Psoas muscle (tissue), 8 donors: ENCODE data around the gene CACNA1B. TPM values are rescaled to one million over a fixed set of nuclear protein-coding genes. Genes with fewer than 3 reads are reported as not detected.
A peak's percentile ranks its signal among the peaks of the same experiment; 100 is the strongest.

Experiments
- ATAC-seq, 4 donors: fragments of 200-7000 bp; cut with Tn5 transposase; one replicate each; pipeline ENCODE4 v1.9.1; 2020; ENCODE audit warnings: moderate library complexity in 3 of 4, mild to moderate bottlenecking in 2 of 4
- DNase-seq, 2 donors: peaks; one replicate each; pipeline ENCODE4 v3.0.0-alpha.2; 2020
- H3K27ac ChIP-seq: fragments of 200-600 bp; one replicate; pipeline ENCODE4 v1.8.0; 2022
- H3K27me3 ChIP-seq, 3 donors: fragments of 200-600 bp in 1 of 3; one replicate each; pipeline versions ENCODE4 v1.6.1 to v1.8.0; 2013 to 2022; ENCODE audit warnings: low read length in 2 of 3, mild to moderate bottlenecking in 2 of 3, moderate library complexity in 1 of 3; ENCODE audit not compliant: insufficient read depth in 3 of 3
- H3K36me3 ChIP-seq, 2 donors: fragments of 200-600 bp in 1 of 2; one replicate each; pipeline versions ENCODE4 v1.6.1 to v1.8.0; 2013 to 2022; ENCODE audit warnings: low read depth in 1 of 2, mild to moderate bottlenecking in 1 of 2, moderate library complexity in 1 of 2; ENCODE audit not compliant: insufficient read depth in 1 of 2
- H3K4me1 ChIP-seq: fragments of 200-600 bp; one replicate; pipeline ENCODE4 v1.8.0; 2022
- H3K4me3 ChIP-seq: fragments of 200-600 bp; one replicate; pipeline ENCODE4 v1.8.0; 2022; ENCODE audit warnings: mild to moderate bottlenecking
- H3K9me3 ChIP-seq: fragments of 200-600 bp; one replicate; pipeline ENCODE4 v1.8.0; 2022
- CTCF ChIP-seq: fragments of 200-600 bp; IDR thresholded peaks from one replicate; pipeline ENCODE4 v1.8.0; 2022; ENCODE audit warnings: antibody characterized with exemption
- WGBS, 3 donors: extraction: QIAGEN DNeasy Blood & Tissue Kit; methylation state at CpG; one replicate each; pipeline versions ENCODE4 v1.1.6 to v1.1.7; 2013; 5-methylcytosine and 5-hydroxymethylcytosine counted together
- intact Hi-C, 2 donors: fragments of 100-400 bp; cut with DNase I; formaldehyde crosslinking; loops; one replicate each; pipeline versions ENCODE4 v1.11.0 to v1.14.2; 2022
- polyA plus RNA-seq, 3 donors: library from polyadenylated mRNA; stranded (reverse); fragments of 200-250 nt; gene quantifications; one replicate each; pipeline ENCODE4 v1.2.3, GENCODE V29; 2013
- total RNA-seq, 4 donors: library from RNA; stranded (reverse); fragmentation: NEBNext Ultra II Directional in 2 of 4; extraction: Animal tissue kit (Norgen Biotek cat#: 25700) in 2 of 4; gene quantifications; one replicate each; pipeline versions ENCODE4 v1.2.1 to v1.2.4, GENCODE V29; 2021 to 2023
- donor health status: healthy with polysubstance abuse.
- donor health status: DM: no; HTN: no; CAD: no; lungs with moderate emphysema.
- donor health status: Bipolar disorder and iron deficiency.
- donor health status: healthy.
- donor health status: DM: yes; HTN: yes; CAD: no.
- donor health status: DM: no; HTN: no; CAD: no.
- donor health status: DM: no; HTN: no; CAD: no.
- donor health status: DM: yes; HTN: yes; CAD: no.

The CACNA1B gene
- total and polyA plus RNA-seq, 7 donors, result 0.01 to 0.02 TPM; not detected in 5

GRCh38 chr9:137969008-137969407, 91.4 kb downstream of the CACNA1B start:
- Histone ChIP-seq H3K4me3 (no peak overlapping the region), H3K27me3 (peaks cover 0 to 10% (median 0%) of the 10 kb centered on the region in 3 donors), H3K4me1 (no peaks in the 10 kb centered on the region), H3K27ac (no peak overlapping the region), H3K36me3 (no peaks in the 10 kb centered on the region), H3K9me3 (no peaks in the 10 kb centered on the region)
- intact Hi-C loops, result no loop called here
- TF ChIP-seq CTCF, result no peak
- no peak for ATAC-seq
- 72 to 82% (median 74%) methylated on average over 8 of the region's 8 CpGs for WGBS, 3 donors
- DNase-seq, result peak in 1 of 2 donors; percentile 28

- Histone ChIP-seq H3K27ac (no peak overlapping the region), H3K9me3 (no peaks in the 10 kb centered on the region), H3K36me3 (no peaks in the 10 kb centered on the region), H3K27me3 (peaks cover 0 to 6% (median 0%) of the 10 kb centered on the region in 3 donors), H3K4me3 (no peak overlapping the region), H3K4me1 (no peaks in the 10 kb centered on the region)
- ATAC-seq (no peak), DNase-seq (no peak)
- TF ChIP-seq CTCF, result no peak
- WGBS, 3 donors, result 76 to 82% (median 77%) methylated on average over 3 of the region's 3 CpGs
- intact Hi-C loops, result no loop called here
Observed at GRCh38 chr9:137969685-137970084, 92.1 kb downstream of the CACNA1B start.

GRCh38 chr9:137970098-137970497, 92.5 kb downstream of the CACNA1B start:
- H3K27me3 ChIP-seq, result peaks cover 0 to 6% (median 0%) of the 10 kb centered on the region in 3 donors

GRCh38 chr9:137970686-137971476, 93.3 kb downstream of the CACNA1B start:
- Histone ChIP-seq H3K36me3 (no peaks in the 10 kb centered on the region), H3K4me3 (no peak overlapping the region), H3K27ac (no peak overlapping the region), H3K9me3 (no peaks in the 10 kb centered on the region), H3K27me3 (peaks cover 0 to 6% (median 0%) of the 10 kb centered on the region in 3 donors), H3K4me1 (no peaks in the 10 kb centered on the region)
- DNase-seq, result peak in 1 of 2 donors; percentile 23
- ATAC-seq, result no peak
- TF ChIP-seq CTCF, result no peak
- intact Hi-C loops, result no loop called here
- WGBS, 3 donors, result 67 to 73% (median 70%) methylated on average over 18 of the region's 18 CpGs

More at GRCh38 chr9:137970098-137970497, 92.5 kb downstream of the CACNA1B start:
- intact Hi-C loops, result no loop called here
- H3K4me1 ChIP-seq, result no peaks in the 10 kb centered on the region
- H3K4me3 ChIP-seq, result no peak overlapping the region
- DNase-seq (peak in 1 of 2 donors; percentile 1), ATAC-seq (no peak)
- no peaks in the 10 kb centered on the region for H3K9me3 ChIP-seq
- no peak for TF ChIP-seq CTCF
- no peaks in the 10 kb centered on the region for H3K36me3 ChIP-seq
- no peak overlapping the region for H3K27ac ChIP-seq
